Transverse colon (tissue), 3 donors: ENCODE data around the gene PLA2G7.

Source experiments
- POLR2A ChIP-seq: fragments of 450-650 bp; IDR thresholded peaks from one replicate; pipeline ENCODE4 v1.6.1; 2016; ENCODE audit warnings: antibody characterized with exemption, mild to moderate bottlenecking, moderate library complexity
- POLR2AphosphoS5 ChIP-seq, 3 donors: sonication (generic); formaldehyde crosslinking; IDR thresholded peaks; one replicate each; pipeline ENCODE4 v1.6.1; 2016; ENCODE audit warnings: antibody characterized with exemption in 3 of 3

DNA sequence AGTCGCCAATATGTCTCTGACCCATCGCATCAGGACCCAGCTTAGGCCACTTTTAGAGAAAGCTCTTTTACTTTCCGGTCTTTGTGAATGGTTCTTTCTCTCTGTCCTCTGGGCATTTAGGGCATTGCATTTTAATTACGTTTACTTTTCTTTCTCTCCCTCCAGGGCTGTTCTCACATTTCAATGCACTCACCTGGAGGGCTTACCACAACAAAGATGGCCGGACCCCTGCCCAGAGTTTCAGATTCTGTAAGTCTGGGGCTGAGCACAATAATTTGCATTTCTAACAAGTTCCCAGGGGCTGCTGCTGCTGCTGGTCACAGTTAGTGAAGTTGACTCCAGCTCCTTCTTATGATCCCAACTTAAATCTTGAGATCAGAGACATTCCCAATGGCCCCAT lies 14.6 kb upstream of the PLA2G7 start:
- TF ChIP-seq POLR2AphosphoS5 (IDR thresholded peaks at IDR 0.05), result no peak
- TF ChIP-seq POLR2A, result no peak
